ENCODE measurements around the gene ATG16L1.

- TF ChIP-seq GATA3 (IDR thresholded peaks at IDR 0.05; ENCODE audit: low read depth, low read length) = no peak
- TF ChIP-seq GATA2 (IDR thresholded peaks at IDR 0.05; ENCODE audit: low read depth, low read length) = no peak
Measured at GRCh38 chr2:233226511-233227031, 24.9 kb upstream of the ATG16L1 start.
